Measurements from ENCODE around the gene PRKCE.

The PRKCE gene

DNA sequence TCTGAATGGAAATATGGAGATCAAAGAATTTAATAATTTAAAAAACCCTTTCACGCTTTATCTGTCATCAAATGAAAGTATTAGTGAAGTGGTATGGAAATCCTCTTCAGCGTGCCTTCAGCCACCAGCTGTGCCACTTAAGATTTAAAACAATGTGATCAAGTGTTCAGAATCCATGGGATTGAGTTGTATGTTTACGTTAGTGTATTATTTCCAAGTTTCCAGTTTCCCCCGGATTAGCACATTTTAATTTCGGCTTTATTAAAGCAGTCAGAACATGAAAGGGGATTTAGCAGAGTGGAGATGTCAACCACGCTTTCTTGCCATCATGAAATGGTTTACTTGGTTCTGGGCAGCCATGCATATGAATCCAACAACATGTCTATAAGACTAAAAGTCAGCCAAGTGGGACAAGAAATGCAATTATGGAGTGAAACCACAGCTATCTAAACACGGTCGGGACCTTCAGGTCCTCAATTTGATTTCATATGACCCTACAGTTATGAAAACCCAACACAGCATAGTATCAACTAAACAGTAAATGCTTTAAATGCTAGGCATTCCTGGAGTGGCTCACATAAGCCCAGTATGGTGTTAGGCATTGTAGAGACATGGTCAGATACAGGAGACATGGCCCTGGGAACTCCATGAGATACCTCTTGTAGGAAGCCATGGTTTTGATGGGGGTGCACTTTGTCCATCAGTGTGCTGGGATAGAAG is 420.8 kb downstream of the PRKCE start:
- no peak for TF ChIP-seq ZNF274 (IDR thresholded peaks at IDR 0.05; ENCODE audit: low read depth, low read length)
- no peak overlapping the region for H3K4me3 ChIP-seq (ENCODE audit: low read length)

GRCh38 chr2:46073540-46074046 is 422.1 kb downstream of the PRKCE start:
- no peak for TF ChIP-seq ZNF274 (IDR thresholded peaks at IDR 0.05; ENCODE audit: low read depth, low read length)
- no peak overlapping the region for H3K4me3 ChIP-seq (ENCODE audit: low read length)

DNA sequence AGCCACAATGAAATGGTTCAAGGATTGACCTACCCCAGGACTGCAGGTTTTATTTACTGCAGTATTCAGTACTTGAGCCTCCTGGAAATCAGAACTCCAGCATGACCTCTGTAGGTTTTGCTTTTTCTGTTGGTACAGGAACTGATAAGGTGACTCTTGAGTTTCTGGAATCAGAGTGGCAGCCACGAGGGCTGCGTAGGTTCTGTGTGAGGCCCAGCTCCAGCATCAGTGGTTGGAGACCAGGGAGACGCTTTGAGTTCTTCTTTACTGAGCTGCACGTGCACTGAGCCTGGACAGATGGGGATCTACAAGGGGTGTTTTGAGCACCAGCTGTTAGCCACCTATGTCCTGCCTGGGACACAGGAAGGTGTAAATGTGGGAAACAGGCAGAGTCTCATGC is 423.0 kb downstream of the PRKCE start:
- no peak for TF ChIP-seq ZNF274 (IDR thresholded peaks at IDR 0.05; ENCODE audit: low read depth, low read length)
- no peak overlapping the region for H3K4me3 ChIP-seq (ENCODE audit: low read length)

DNA sequence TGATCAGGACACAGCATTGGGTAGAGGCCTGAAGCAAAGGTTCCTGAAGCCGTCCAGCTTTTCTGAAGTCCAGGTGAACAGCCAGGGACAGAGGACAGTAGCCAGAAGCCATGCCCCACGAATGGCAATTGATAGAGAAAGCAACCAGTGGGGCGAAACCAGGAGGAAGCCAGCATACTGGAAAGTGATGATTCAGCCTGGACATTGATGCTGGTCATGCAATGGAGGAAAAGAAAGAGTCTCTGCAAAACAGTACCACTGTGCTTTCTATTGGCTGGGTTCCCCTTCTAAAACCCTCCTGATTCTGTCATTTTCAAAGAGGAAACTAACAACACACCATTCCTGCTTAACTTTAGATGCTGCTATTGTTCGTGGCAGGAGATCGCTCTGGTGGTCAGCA is 424.4 kb downstream of the PRKCE start:
- H3K4me3 ChIP-seq (ENCODE audit: low read length): no peak overlapping the region
- no peak for TF ChIP-seq ZNF274 (IDR thresholded peaks at IDR 0.05; ENCODE audit: low read depth, low read length)

DNA sequence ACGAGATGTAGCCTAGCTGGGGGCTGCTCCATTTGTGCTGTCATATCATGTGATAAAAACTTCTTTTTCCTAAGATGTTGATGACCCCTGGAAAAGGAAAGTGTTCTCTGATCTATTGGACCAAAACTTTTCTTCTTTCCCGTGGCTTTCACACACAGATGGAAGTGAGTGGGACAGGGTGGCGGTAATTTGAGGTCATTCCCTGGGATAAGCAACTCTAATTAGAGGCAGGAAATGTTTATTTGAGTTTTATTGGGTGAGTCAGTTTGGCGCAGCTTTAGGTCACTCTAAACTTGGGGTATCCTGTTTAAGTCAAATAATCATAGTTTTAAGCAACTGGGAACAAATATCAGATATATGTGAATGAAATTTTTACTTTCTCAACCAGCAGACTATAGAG is 424.8 kb downstream of the PRKCE start:
- H3K4me3 ChIP-seq (ENCODE audit: low read length): no peak overlapping the region

GRCh38 chr2:46076875-46077274 is 425.4 kb downstream of the PRKCE start:
- H3K4me3 ChIP-seq (ENCODE audit: low read length): no peak overlapping the region
- no peak for TF ChIP-seq ZNF274 (IDR thresholded peaks at IDR 0.05; ENCODE audit: low read depth, low read length)

More for the DNA sequence above, 424.8 kb downstream of the PRKCE start:
- TF ChIP-seq ZNF274 (IDR thresholded peaks at IDR 0.05; ENCODE audit: low read depth, low read length): no peak

DNA sequence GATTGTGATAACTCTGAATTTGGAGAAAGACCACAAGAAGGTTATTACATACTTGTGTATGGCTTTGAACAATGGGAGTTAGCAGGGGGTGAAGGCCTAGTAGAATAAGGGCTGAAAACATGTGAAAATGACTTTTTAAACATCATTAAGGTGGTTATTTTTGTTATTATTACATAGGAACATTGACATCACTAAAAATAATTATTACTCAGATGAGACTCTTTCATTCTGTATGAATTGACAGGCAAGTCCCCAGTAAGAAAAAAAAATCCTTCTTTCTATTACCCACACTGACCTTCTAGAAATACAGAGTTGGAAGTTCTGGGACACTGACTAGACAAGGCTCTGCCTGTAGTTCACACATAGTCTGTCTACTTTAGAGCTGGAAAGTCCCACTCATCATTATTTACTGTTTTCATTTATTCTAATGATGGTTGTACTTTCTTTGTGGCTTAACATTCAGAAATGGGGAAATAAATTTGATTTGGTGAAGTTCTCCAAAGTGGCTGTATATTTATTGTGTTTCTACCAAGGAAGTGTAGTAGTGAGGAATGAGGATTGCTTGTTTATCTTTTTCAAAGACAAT is 426.1 kb downstream of the PRKCE start:
- no peak for TF ChIP-seq ZNF274 (IDR thresholded peaks at IDR 0.05; ENCODE audit: low read depth, low read length)

DNA sequence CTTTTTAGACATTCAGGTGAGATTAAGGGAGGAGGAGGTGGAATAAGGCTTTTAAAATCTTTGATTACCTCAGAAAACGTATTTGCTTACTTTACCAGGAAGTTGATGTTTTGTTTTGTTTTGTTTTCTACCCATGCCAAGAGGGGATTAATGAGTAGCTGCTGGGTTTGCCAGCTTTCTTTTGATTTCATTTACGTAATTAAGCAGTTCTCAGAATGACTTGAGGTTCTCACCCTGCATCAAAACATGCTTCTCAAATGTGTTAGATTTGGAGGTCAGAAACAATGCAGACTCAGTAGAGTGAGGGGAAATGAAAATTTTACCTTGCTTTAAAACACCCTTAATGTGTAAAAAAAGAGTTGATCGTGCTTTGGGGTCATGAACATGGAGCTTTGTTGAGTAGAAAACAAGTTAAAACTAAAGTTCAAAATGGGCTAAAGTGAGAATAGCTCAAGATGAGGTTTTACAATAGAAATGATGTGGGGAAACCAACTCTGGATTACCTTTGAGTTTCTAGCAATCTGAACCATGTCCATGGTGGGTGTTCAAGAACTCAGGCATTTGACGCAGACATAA is 428.6 kb downstream of the PRKCE start:
- H3K4me3 ChIP-seq (ENCODE audit: low read length): no peak overlapping the region

More for the DNA sequence above, 426.1 kb downstream of the PRKCE start:
- H3K4me3 ChIP-seq (ENCODE audit: low read length): no peak overlapping the region

DNA sequence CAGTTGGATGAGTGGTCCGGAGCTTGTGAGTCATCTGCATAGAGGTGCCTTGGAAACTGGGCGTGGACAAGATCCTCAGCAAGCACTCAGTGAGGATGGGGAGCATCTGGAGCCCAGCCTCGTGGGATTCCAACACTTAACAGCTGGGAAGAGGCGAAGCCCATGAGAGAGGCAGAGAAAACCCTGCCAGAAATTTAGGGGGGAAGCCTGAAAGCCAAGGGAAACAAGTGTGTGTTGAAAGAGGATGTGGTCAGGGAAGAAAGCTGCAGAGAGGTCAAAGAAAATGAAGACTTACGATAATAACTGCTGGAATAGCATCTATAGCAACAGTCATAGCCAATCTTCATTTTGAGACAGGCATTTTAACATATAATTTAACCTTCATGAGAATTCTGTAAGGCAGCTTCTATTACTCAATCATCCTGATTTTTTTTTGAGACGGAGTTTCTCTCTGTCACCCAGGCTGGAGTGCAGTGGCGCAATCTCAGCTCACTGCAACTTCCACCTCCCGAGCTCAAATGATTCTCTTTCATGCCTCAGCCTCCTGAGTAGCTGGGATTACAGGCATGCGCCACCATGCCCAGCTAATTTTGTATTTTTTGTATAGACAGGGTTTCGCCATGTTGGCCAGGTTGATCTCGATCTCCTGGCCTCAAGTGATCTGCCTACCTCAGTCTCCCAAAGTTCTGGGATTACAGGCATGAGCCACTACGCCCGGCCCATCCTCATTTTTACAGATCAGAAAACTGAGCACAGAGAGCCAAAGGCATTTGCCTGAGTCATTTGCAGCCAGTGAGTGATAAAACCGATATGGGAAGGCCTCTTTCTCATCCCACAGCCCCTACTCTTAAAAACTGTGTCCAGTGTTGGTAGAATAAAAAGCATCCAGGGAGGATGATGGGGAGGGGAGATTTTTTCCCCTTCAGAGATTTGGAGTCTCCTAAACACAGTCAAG is 431.3 kb downstream of the PRKCE start:
- TF ChIP-seq ZNF274 (IDR thresholded peaks at IDR 0.05; ENCODE audit: low read depth, low read length): no peak
- no peak overlapping the region for H3K4me3 ChIP-seq (ENCODE audit: low read length)

More for the DNA sequence above, 428.6 kb downstream of the PRKCE start:
- TF ChIP-seq ZNF274 (IDR thresholded peaks at IDR 0.05; ENCODE audit: low read depth, low read length): no peak

- no peak overlapping the region for H3K4me3 ChIP-seq (ENCODE audit: low read length)
- TF ChIP-seq ZNF274 (IDR thresholded peaks at IDR 0.05; ENCODE audit: low read depth, low read length): no peak
Measured at GRCh38 chr2:46086578-46087070, 435.1 kb downstream of the PRKCE start.

DNA sequence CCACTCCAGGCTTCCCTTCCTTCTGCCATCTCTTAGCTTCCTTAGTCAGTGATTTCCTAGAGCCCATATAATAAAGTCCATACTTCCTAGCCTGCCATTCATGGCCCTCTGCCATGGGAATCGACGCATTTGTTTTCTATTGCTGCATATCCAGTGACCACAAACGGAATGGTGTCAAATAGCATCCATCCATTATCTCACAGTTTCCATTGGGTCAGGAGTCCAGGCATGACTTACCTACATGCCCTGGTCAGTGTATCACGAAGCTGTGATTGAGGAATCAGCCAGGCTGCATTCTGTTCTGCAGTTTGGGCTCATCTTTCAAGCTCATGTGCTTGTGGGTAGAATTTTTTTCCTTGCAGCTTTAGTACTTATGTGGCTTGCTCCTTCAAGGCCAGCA is 436.0 kb downstream of the PRKCE start:
- TF ChIP-seq ZNF274 (IDR thresholded peaks at IDR 0.05; ENCODE audit: low read depth, low read length): no peak
- H3K4me3 ChIP-seq (ENCODE audit: low read length): no peak overlapping the region

DNA sequence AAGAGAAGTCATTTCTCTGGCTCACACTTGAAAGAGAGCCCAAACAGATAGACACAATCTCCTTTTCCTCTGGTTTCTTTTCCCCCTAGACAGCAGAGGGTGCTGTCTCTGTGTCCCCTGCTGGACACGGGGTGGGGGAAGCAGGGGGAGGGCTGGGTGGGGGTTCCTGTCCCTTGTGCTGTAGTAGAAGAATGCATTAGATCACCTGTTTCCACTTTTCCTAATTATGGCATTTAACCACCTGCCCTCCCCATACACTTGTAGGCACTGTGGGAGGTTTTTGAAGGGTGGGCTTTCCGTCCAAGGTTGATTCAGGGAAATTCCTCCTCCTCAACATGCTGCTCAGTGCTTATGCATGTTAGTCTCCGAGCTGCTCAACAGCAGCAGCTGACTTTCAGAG is 439.5 kb downstream of the PRKCE start:
- H3K4me3 ChIP-seq (ENCODE audit: low read length): no peak overlapping the region
- TF ChIP-seq ZNF274 (IDR thresholded peaks at IDR 0.05; ENCODE audit: low read depth, low read length): no peak

GRCh38 chr2:46091961-46092667 is 440.6 kb downstream of the PRKCE start:
- H3K4me3 ChIP-seq (ENCODE audit: low read length): no peak overlapping the region
- no peak for TF ChIP-seq ZNF274 (IDR thresholded peaks at IDR 0.05; ENCODE audit: low read depth, low read length)

Measured in GM08714 (cell line).